HPDE6-E6E7 (cell line): ENCODE data around the gene ANKRD30BL.
"Not testable (repeated sequence)": the region's sequence is repeated elsewhere in the genome, so short reads cannot be mapped to it uniquely, and the experiment has no call there.

Experiments used
- DNase-seq: peaks from one replicate; pipeline ENCODE4 v3.0.0; 2011; ENCODE audit warnings: missing footprints; ENCODE audit errors: extremely low spot score

The ANKRD30BL gene

GRCh38 chr2:132161161-132162124 is at the start of gene ANKRD30BL:
TSS of gene ANKRD30BL (minus strand) at chr2:132161952. CDS start at chr2:132161705, 247 bp downstream.
- not testable (repeated sequence) for DNase-seq

GRCh38 chr2:132202866-132203265 is 41.1 kb upstream of the ANKRD30BL start:
- not testable (repeated sequence) for DNase-seq

GRCh38 chr2:132192854-132193253 is 31.1 kb upstream of the ANKRD30BL start:
- DNase-seq, result not testable (repeated sequence)

GRCh38 chr2:132167100-132167499 is 5.3 kb upstream of the ANKRD30BL start:
- DNase-seq, result not testable (repeated sequence)

- not testable (repeated sequence) for DNase-seq
These were observed 441 bp upstream of the ANKRD30BL start for GRCh38 chr2:132162125-132162660.

- DNase-seq, result not testable (repeated sequence)
These were observed 15.0 kb downstream of the ANKRD30BL start for GRCh38 chr2:132146774-132147173.
